ENCODE results near the gene PINK1. TPM values are rescaled to one million over a fixed set of nuclear protein-coding genes. Genes with fewer than 3 reads are reported as not detected.

PINK1 gene
- polyA plus RNA-seq, 1 of the 3 experiments (the other 2 are of a cell fraction): 24.4 TPM

DNA sequence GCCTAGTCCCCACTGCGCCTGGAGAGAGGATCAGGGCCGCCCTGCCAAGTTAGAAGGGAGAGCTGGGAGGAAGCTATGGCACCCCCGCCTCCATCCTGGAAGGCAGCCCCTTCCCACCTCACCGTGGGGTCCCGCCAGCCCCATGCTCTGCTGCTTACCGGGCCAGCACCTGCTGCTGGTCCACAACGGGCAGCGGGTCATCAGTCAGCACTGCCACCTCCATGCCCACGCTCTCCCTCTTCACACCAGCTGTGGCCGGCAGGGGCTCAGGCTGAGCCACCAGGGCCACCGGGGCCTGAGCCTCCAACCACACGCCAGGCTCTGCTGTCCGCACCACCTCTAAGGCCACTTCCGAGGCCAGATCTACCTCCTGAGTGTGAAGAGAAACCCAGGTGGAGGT is 51.4 kb downstream of the PINK1 start:
- no peak overlapping the region for H3K4me2 ChIP-seq
- no peaks in the 10 kb centered on the region; a peak in 1 of 4 replicates for H3K4me1 ChIP-seq (ENCODE audit: control insufficient read depth in 1 of 2, insufficient read depth in 2 of 2, low read depth in 1 of 2, low read length in 1 of 2)
- H3K4me3 ChIP-seq (ENCODE audit: low read depth in 2 of 2, low read length in 1 of 2): no peak overlapping the region
- no peaks in the 10 kb centered on the region for H3F3A ChIP-seq (replicated peaks; ENCODE audit: insufficient read depth)
- H3K27ac ChIP-seq (ENCODE audit: low read depth in 2 of 2, low read length in 1 of 2): no peak overlapping the region
- POLR2A ChIA-PET: no interaction called here
- H4K20me1 ChIP-seq (ENCODE audit: insufficient read depth): no peaks in the 10 kb centered on the region
- no peaks in the 10 kb centered on the region for H3K9me3 ChIP-seq
- H3K9ac ChIP-seq: no peak overlapping the region
- DNase-seq: no peak
- CTCF ChIA-PET: interaction anchor here (1.2 kb wide), 1 partner anchor 23 kb away, joined by 3 read pairs; the partner anchor contains the start of gene DDOST
- no peaks in the 10 kb centered on the region for H3K36me3 ChIP-seq (replicated peaks in 1 of 2; ENCODE audit: control insufficient read depth in 1 of 2, insufficient read depth in 2 of 2, low read length in 1 of 2)
- H3K27me3 ChIP-seq (ENCODE audit: insufficient read depth): no peaks in the 10 kb centered on the region
- H3K9me2 ChIP-seq: no peaks in the 10 kb centered on the region
- H2AFZ ChIP-seq (ENCODE audit: low read depth): no peak overlapping the region
- no peak for TF ChIP-seq RXRA (IDR thresholded peaks at IDR 0.05; ENCODE audit: borderline replicate concordance, low read depth)
- TF ChIP-seq, protein P1, sequence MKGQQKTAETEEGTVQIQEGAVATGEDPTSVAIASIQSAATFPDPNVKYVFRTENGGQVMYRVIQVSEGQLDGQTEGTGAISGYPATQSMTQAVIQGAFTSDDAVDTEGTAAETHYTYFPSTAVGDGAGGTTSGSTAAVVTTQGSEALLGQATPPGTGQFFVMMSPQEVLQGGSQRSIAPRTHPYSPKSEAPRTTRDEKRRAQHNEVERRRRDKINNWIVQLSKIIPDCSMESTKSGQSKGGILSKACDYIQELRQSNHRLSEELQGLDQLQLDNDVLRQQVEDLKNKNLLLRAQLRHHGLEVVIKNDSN (IDR thresholded peaks at IDR 0.05; ENCODE audit: borderline replicate concordance, low read depth): no peak
- TF ChIP-seq FOXM1 (IDR thresholded peaks at IDR 0.05; ENCODE audit: low read depth): no peak
- no peak for TF ChIP-seq MEF2A (IDR thresholded peaks at IDR 0.05; ENCODE audit: borderline replicate concordance, low read depth)
- TF ChIP-seq YY1 (IDR thresholded peaks at IDR 0.05; ENCODE audit: low read depth): no peak
- TF ChIP-seq TAF1 (IDR thresholded peaks at IDR 0.05; ENCODE audit: borderline replicate concordance, low read depth, low read length): no peak
- TF ChIP-seq ELF1 (IDR thresholded peaks at IDR 0.05): no peak
- TF ChIP-seq, protein P2, sequence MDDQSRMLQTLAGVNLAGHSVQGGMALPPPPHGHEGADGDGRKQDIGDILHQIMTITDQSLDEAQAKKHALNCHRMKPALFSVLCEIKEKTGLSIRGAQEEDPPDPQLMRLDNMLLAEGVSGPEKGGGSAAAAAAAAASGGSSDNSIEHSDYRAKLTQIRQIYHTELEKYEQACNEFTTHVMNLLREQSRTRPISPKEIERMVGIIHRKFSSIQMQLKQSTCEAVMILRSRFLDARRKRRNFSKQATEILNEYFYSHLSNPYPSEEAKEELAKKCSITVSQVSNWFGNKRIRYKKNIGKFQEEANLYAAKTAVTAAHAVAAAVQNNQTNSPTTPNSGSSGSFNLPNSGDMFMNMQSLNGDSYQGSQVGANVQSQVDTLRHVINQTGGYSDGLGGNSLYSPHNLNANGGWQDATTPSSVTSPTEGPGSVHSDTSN (IDR thresholded peaks at IDR 0.05): no peak
- TF ChIP-seq NFIC (IDR thresholded peaks at IDR 0.05; ENCODE audit: borderline replicate concordance): no peak
- TF ChIP-seq GATA2 (CRISPR knock-in tag; IDR thresholded peaks at IDR 0.05): no peak
- TF ChIP-seq GABPA (IDR thresholded peaks at IDR 0.05; ENCODE audit: low read depth): no peak
- TF ChIP-seq, protein P3, sequence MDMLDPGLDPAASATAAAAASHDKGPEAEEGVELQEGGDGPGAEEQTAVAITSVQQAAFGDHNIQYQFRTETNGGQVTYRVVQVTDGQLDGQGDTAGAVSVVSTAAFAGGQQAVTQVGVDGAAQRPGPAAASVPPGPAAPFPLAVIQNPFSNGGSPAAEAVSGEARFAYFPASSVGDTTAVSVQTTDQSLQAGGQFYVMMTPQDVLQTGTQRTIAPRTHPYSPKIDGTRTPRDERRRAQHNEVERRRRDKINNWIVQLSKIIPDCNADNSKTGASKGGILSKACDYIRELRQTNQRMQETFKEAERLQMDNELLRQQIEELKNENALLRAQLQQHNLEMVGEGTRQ (IDR thresholded peaks at IDR 0.05; ENCODE audit: borderline replicate concordance, low read depth, low read length): no peak
- no peak for TF ChIP-seq RFX5 (IDR thresholded peaks at IDR 0.05; ENCODE audit: low read length)
- no peak for TF ChIP-seq TEAD4 (IDR thresholded peaks at IDR 0.05; ENCODE audit: borderline replicate concordance, insufficient read depth)
- no peak for TF ChIP-seq RCOR1 (IDR thresholded peaks at IDR 0.05; ENCODE audit: low read length)
- TF ChIP-seq, protein P4, sequence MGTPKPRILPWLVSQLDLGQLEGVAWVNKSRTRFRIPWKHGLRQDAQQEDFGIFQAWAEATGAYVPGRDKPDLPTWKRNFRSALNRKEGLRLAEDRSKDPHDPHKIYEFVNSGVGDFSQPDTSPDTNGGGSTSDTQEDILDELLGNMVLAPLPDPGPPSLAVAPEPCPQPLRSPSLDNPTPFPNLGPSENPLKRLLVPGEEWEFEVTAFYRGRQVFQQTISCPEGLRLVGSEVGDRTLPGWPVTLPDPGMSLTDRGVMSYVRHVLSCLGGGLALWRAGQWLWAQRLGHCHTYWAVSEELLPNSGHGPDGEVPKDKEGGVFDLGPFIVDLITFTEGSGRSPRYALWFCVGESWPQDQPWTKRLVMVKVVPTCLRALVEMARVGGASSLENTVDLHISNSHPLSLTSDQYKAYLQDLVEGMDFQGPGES (IDR thresholded peaks at IDR 0.05; ENCODE audit: low read depth, low read length): no peak
- no peaks in the 10 kb centered on the region for H3K79me2 ChIP-seq (ENCODE audit: insufficient read depth)
- WGBS (ENCODE audit: low lambda C conversion rate): 95% methylated on average over 11 of the region's 14 CpGs
